NOMO-1 (cell line): ENCODE measurements around the gene PHEX.

Experiments
- DNase-seq, 2 experiments: peaks; one replicate each; lab custom pipeline; 2025; ENCODE audit not compliant: unreplicated experiment in 2 of 2; lab: John Stamatoyannopoulos, UW

Gene PHEX

GRCh38 chrX:22039541-22039940 lies 7.4 kb downstream of the PHEX start:
- no peak for DNase-seq

GRCh38 chrX:22040184-22040583 lies 8.1 kb downstream of the PHEX start:
- DNase-seq = no peak

GRCh38 chrX:22041907-22042530 lies 9.9 kb downstream of the PHEX start:
- DNase-seq = no peak

GRCh38 chrX:22043872-22044271 lies 11.7 kb downstream of the PHEX start:
- no peak for DNase-seq

GRCh38 chrX:22047468-22047867 lies 15.3 kb downstream of the PHEX start:
- no peak for DNase-seq

- DNase-seq = no peak
Measured at GRCh38 chrX:22053481-22053880, 21.4 kb downstream of the PHEX start.

GRCh38 chrX:22056235-22056634 lies 24.1 kb downstream of the PHEX start:
- DNase-seq = no peak

GRCh38 chrX:22057667-22058066 lies 25.5 kb downstream of the PHEX start:
- no peak for DNase-seq

- DNase-seq = no peak
Measured at GRCh38 chrX:22059775-22060174, 27.6 kb downstream of the PHEX start.

GRCh38 chrX:22060415-22061280 lies 28.5 kb downstream of the PHEX start:
- DNase-seq = no peak

GRCh38 chrX:22063284-22063683 lies 31.2 kb downstream of the PHEX start:
- DNase-seq = no peak

GRCh38 chrX:22069586-22069985 lies 37.5 kb downstream of the PHEX start:
- no peak for DNase-seq

GRCh38 chrX:22073928-22074327 lies 41.8 kb downstream of the PHEX start:
- no peak for DNase-seq

- no peak for DNase-seq
Measured at GRCh38 chrX:22078117-22078516, 46.0 kb downstream of the PHEX start.

- DNase-seq = peak; percentile 14 to 15
Measured at GRCh38 chrX:22081475-22082092, 49.5 kb downstream of the PHEX start.

GRCh38 chrX:22086003-22086402 lies 53.9 kb downstream of the PHEX start:
- no peak for DNase-seq

GRCh38 chrX:22087011-22087557 lies 55.0 kb downstream of the PHEX start:
- no peak for DNase-seq

- DNase-seq = no peak
Measured at GRCh38 chrX:22088326-22088725, 56.2 kb downstream of the PHEX start.

- no peak for DNase-seq
Measured at GRCh38 chrX:22090181-22090580, 58.1 kb downstream of the PHEX start.

- no peak for DNase-seq
Measured at GRCh38 chrX:22093550-22093949, 61.4 kb downstream of the PHEX start.

- no peak for DNase-seq
Measured at GRCh38 chrX:22095286-22095685, 63.2 kb downstream of the PHEX start.

- no peak for DNase-seq
Measured at GRCh38 chrX:22095856-22096255, 63.7 kb downstream of the PHEX start.
